B cell (primary cell): Measurements from ENCODE around the gene MAML3. TPM values are rescaled to one million over a fixed set of nuclear protein-coding genes. Genes with fewer than 3 reads are reported as not detected.

Source experiments
- ATAC-seq: fragments of 200-7000 bp; cut with Tn5 transposase; one replicate; pipeline ENCODE4 v1.10.0; 2021; ENCODE audit warnings: low read depth, mild to moderate bottlenecking, moderate number of reproducible peaks, moderate library complexity
- CTCF ChIA-PET: fragments of 350-600 bp; sonication (Branson Sonifier 250); formaldehyde crosslinking; loops from one replicate; lab custom pipeline; 2021; ENCODE audit warnings: antibody characterized with exemption, inconsistent platforms; lab: Charles Lee
- POLR2A ChIA-PET: fragments of 350-600 bp; sonication (Branson Sonifier 250); formaldehyde crosslinking; loops from one replicate; lab custom pipeline; 2021; ENCODE audit warnings: antibody characterized with exemption; lab: Charles Lee
- DNase-seq: peaks from one replicate; pipeline ENCODE4 v3.0.0; 2013
- H2AFZ ChIP-seq: 2 replicates; pipeline ENCODE4 v1.6.1; 2012; ENCODE audit warnings: mild to moderate bottlenecking, low read depth, low read length; ENCODE audit not compliant: insufficient read depth, poor library complexity, severe bottlenecking
- H3K27ac ChIP-seq, 2 donors: 1 replicate in 1 of 2; 2 replicates in 1 of 2; pipeline ENCODE4 v1.5.1; 2012 to 2013; ENCODE audit warnings: low read length in 2 of 2, mild to moderate bottlenecking in 2 of 2, moderate library complexity in 1 of 2
- H3K27me3 ChIP-seq, 4 experiments: fragments of 200-600 bp in 1 of 4; sonication (generic) in 1 of 4; replicated peaks in 1 of 4; 1 replicate in 2 of 4; 2 replicates in 2 of 4; pipeline versions ENCODE4 v1.6.1 to v1.7.0; 2013 to 2016; ENCODE audit warnings: low read length in 3 of 4, mild to moderate bottlenecking in 2 of 4, mixed read lengths in 1 of 4, moderate library complexity in 1 of 4; ENCODE audit not compliant: insufficient read depth in 4 of 4, control insufficient read depth in 3 of 4; ENCODE audit errors: control extremely low read depth in 1 of 4
- H3K36me3 ChIP-seq, 2 experiments: replicated peaks in 1 of 2; 1 replicate in 1 of 2; 2 replicates in 1 of 2; pipeline versions ENCODE4 v1.6.1 to v1.7.1; 2013; ENCODE audit warnings: low read length in 1 of 2; ENCODE audit not compliant: insufficient read depth in 2 of 2, control insufficient read depth in 1 of 2; ENCODE audit errors: control extremely low read depth in 1 of 2, extremely low read depth in 1 of 2
- H3K4me1 ChIP-seq, 2 donors: fragments of 200-600 bp in 1 of 2; sonication (generic) in 1 of 2; 1 replicate in 1 of 2; 2 replicates in 1 of 2; pipeline versions ENCODE4 v1.5.1 to v1.6.1; 2013 to 2017; ENCODE audit warnings: low read length in 2 of 2; ENCODE audit not compliant: control insufficient read depth in 2 of 2, insufficient read depth in 2 of 2
- H3K4me2 ChIP-seq: replicated peaks from 2 replicates; pipeline ENCODE3; 2012; ENCODE audit warnings: mild to moderate bottlenecking, low read depth, low read length; ENCODE audit not compliant: poor library complexity, severe bottlenecking
- H3K4me3 ChIP-seq, 5 experiments: fragments of 200-600 bp in 1 of 5; sonication (generic) in 1 of 5; 1 replicate in 3 of 5; 2 replicates in 2 of 5; pipeline versions ENCODE4 v1.5.1 to v1.7.0; 2011 to 2016; ENCODE audit warnings: low read length in 4 of 5, mild to moderate bottlenecking in 4 of 5, low read depth in 2 of 5, control low read depth in 1 of 5, moderate library complexity in 1 of 5; ENCODE audit not compliant: insufficient read depth in 1 of 5; ENCODE audit errors: control extremely low read depth in 1 of 5, extremely low read depth in 1 of 5
- H3K79me2 ChIP-seq: fragments of 200-600 bp; sonication (generic); one replicate; pipeline ENCODE4 v1.6.0; 2016; ENCODE audit warnings: low read length; ENCODE audit not compliant: control insufficient read depth, insufficient read depth
- H3K9ac ChIP-seq: fragments of 200-600 bp; sonication (generic); 2 replicates; pipeline ENCODE4 v1.6.1; 2017; ENCODE audit warnings: mild to moderate bottlenecking, low read length, moderate library complexity
- H3K9me3 ChIP-seq, 3 donors: one replicate each; pipeline versions ENCODE4 v1.6.1 to v1.7.1; 2013; ENCODE audit warnings: low read length in 2 of 3; ENCODE audit not compliant: control insufficient read depth in 2 of 3, insufficient read depth in 1 of 3; ENCODE audit errors: control extremely low read depth in 1 of 3
- H4K20me1 ChIP-seq: 2 replicates; pipeline ENCODE4 v1.6.0; 2012; ENCODE audit warnings: mild to moderate bottlenecking, low read length; ENCODE audit not compliant: insufficient read depth, control insufficient read depth, poor library complexity, severe bottlenecking
- H3K27ac Mint-ChIP-seq: one replicate; pipeline ENCODE4 v1.8.0; 2021; ENCODE audit warnings: mixed read lengths
- H3K27me3 Mint-ChIP-seq: one replicate; pipeline ENCODE4 v1.8.0; 2021; ENCODE audit warnings: mixed read lengths
- H3K4me1 Mint-ChIP-seq: one replicate; pipeline ENCODE4 v1.8.0; 2021; ENCODE audit warnings: mixed read lengths
- H3K4me3 Mint-ChIP-seq: one replicate; pipeline ENCODE4 v1.8.0; 2021; ENCODE audit warnings: mixed read lengths
- H3K9me3 Mint-ChIP-seq: one replicate; pipeline ENCODE4 v1.8.0; 2022; ENCODE audit warnings: mixed read lengths; ENCODE audit not compliant: insufficient read depth
- CTCF ChIP-seq: fragments of 200-600 bp; IDR thresholded peaks from one replicate; pipeline ENCODE4 v1.8.0; 2022; ENCODE audit warnings: antibody characterized with exemption, mild to moderate bottlenecking
- EZH2 ChIP-seq: IDR thresholded peaks from 2 replicates; pipeline ENCODE4 v1.6.1; 2012; ENCODE audit warnings: borderline replicate concordance, low read depth, mild to moderate bottlenecking, moderate library complexity, low read length; ENCODE audit not compliant: insufficient read depth, poor library complexity, severe bottlenecking
- WGBS: methylation state at CpG from one replicate; pipeline ENCODE4 v1.1.5; 2013; ENCODE audit warnings: missing lambda C conversion rate; ENCODE audit not compliant: insufficient coverage; 5-methylcytosine and 5-hydroxymethylcytosine counted together
- intact Hi-C: fragments of 100-400 bp; cut with micrococcal nuclease; formaldehyde crosslinking; loops from one replicate; pipeline ENCODE4 v1.10.0; 2022
- polyA plus RNA-seq: library from polyadenylated mRNA; depleted of rRNA; stranded (reverse); fragments of >200 nt; gene quantifications from 2 replicates; pipeline ENCODE4 v1.2.3, GENCODE V29; 2012
- total RNA-seq, 2 donors: library from RNA; stranded (reverse); fragments of 120-200 nt in 1 of 2; gene quantifications; 1 replicate in 1 of 2; 2 replicates in 1 of 2; pipeline versions ENCODE4 v1.2.3 to v1.2.4, GENCODE V29; 2013 to 2022

MAML3 gene
- total and polyA plus RNA-seq, 2 donors (not counting 1 experiment from before 2014, with no cell fraction given): 0.94 to 5.3 TPM

- Mint-ChIP-seq H3K27ac (no peak overlapping the region), H3K4me3 (no peak overlapping the region), H3K27me3 (peaks cover 12% of the 10 kb centered on the region), H3K9me3 (no peaks in the 10 kb centered on the region), H3K4me1 (no peaks in the 10 kb centered on the region)
- Histone ChIP-seq H3K27ac (no peak overlapping the region), H3K27me3 (no peaks in the 10 kb centered on the region), H2AFZ (no peak overlapping the region), H3K9me3 (no peaks in the 10 kb centered on the region), H3K36me3 (no peaks in the 10 kb centered on the region), H4K20me1 (no peaks in the 10 kb centered on the region), H3K4me2 (no peak overlapping the region), H3K9ac (no peak overlapping the region), H3K79me2 (no peaks in the 10 kb centered on the region), H3K4me3 (no peak overlapping the region), H3K4me1 (no peaks in the 10 kb centered on the region)
- ATAC-seq (no peak), DNase-seq (no peak)
- no CpG with 5 or more reads among the region's 2 CpGs for WGBS
- intact Hi-C loops: no loop called here
- ChIA-PET POLR2A (no interaction called here), CTCF (no interaction called here)
- no peak for TF ChIP-seq EZH2
- no peak for TF ChIP-seq CTCF
These were observed 302.9 kb downstream of the MAML3 start for GRCh38 chr4:139851133-139851532.

GRCh38 chr4:139849219-139849618 is 304.8 kb downstream of the MAML3 start:
- H3K27me3 Mint-ChIP-seq: peaks cover 15% of the 10 kb centered on the region
- H4K20me1 ChIP-seq: no peaks in the 10 kb centered on the region
- no peak overlapping the region for H2AFZ ChIP-seq
- intact Hi-C loops: no loop called here
- no peaks in the 10 kb centered on the region for H3K4me1 ChIP-seq
- no peaks in the 10 kb centered on the region for H3K36me3 ChIP-seq
- H3K4me3 ChIP-seq: no peak overlapping the region
- peaks cover 0 to 2% (median 0%) of the 10 kb centered on the region in 4 experiments for H3K27me3 ChIP-seq
- H3K9me3 ChIP-seq: no peaks in the 10 kb centered on the region
- 82% methylated on average over 3 of the region's 3 CpGs for WGBS
- ChIA-PET POLR2A (no interaction called here), CTCF (no interaction called here)
- H3K79me2 ChIP-seq: no peaks in the 10 kb centered on the region
- ATAC-seq: no peak
- no peak overlapping the region for H3K4me3 Mint-ChIP-seq
- H3K9me3 Mint-ChIP-seq: no peaks in the 10 kb centered on the region
- no peak overlapping the region for H3K9ac ChIP-seq
- TF ChIP-seq CTCF: no peak
- no peak for TF ChIP-seq EZH2
- no peak overlapping the region for H3K27ac Mint-ChIP-seq
- no peak for DNase-seq
- no peak overlapping the region for H3K27ac ChIP-seq
- H3K4me1 Mint-ChIP-seq: no peaks in the 10 kb centered on the region
- no peak overlapping the region for H3K4me2 ChIP-seq
